H4 (cell line): ENCODE results near the gene P2RX2. TPM values are rescaled to one million over a fixed set of nuclear protein-coding genes. Genes with fewer than 3 reads are reported as not detected.

Experiments used
- DNase-seq: peaks from one replicate; pipeline ENCODE4 v3.0.0-alpha.2; 2015; ENCODE audit warnings: low spot score
- total RNA-seq: library from RNA; depleted of rRNA; stranded (reverse); fragments of >200 nt; shearing (Covaris generic); gene quantifications from 2 replicates; pipeline ENCODE4 v1.2.3, GENCODE V29; 2014; rRNA removed

P2RX2 gene
- not detected in 2 replicates for total RNA-seq

DNA sequence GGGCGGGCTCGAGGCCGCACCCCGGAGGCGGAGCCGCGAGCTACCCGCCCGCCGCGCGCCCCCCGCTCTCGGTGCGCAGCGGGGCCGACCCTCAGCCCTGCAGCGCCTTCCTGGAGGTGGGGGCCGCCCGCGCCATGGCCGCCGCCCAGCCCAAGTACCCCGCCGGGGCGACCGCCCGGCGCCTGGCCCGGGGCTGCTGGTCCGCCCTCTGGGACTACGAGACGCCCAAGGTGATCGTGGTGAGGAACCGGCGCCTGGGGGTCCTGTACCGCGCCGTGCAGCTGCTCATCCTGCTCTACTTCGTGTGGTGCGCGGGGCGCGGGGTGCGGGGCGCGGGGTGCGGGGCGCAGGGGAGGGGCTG lies at the start of gene P2RX2:
TSS of gene P2RX2 (plus strand) at position 94 of the 361 bp plus-strand sequence. CDS start at position 135, 41 bp downstream.
- no peak for DNase-seq

DNA sequence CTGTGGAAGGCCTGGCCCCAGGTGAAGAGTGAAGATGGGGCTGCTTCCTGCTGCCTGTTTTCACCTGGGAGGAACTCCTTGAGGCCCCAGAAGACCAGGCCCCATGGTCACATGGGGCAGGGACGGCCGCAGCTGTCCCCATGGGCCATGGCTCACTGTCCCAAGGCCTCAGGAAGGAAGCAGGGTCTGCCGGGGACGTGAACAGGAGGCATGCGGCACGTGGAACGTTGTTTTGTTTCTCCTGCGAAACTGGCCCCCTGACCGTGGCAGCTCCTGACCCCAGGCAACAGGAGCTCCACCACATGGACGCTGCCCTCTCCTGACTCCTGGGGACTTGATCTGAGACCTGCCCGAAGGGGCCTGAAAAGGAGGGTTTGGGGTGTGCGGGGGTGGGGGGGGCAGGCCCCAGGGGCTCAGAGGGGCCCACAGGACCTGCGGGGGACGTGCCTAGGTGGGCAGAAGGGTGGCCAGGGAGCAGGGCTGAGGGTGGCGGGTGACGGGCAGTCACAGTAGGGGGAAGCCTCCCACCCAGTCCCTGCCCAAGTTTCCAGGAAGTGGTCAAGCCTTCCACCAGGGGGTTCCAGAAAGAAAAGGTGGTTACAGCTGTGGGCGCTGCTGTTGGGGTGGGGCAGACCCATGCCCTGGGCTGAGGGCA lies 49.6 kb upstream of the P2RX2 start:
- DNase-seq: no peak

GRCh38 chr12:132569856-132570480 lies 48.6 kb upstream of the P2RX2 start:
- DNase-seq: no peak

DNA sequence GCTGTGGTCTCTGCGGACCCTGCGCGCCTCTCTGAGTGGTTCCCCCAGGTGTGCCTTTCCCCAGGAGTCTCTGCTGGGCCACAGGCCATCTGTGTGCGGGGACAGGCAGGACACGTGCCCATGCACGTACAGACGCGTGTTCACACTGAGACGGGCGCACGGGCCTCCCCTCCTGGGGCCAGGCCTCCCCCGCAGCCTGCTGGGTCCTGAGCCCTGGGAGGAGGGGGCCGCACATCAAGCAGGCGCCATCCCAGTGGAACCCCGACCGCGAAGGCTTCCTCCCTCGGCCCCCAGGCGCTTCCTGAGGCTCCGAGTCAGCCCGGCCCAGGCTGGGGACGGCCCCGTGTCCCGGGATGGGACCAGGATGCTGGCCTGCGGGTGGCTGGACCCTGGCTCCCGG lies 47.9 kb upstream of the P2RX2 start:
- DNase-seq: no peak

- no peak for DNase-seq
Measured at GRCh38 chr12:132571051-132571450, 47.5 kb upstream of the P2RX2 start.

DNA sequence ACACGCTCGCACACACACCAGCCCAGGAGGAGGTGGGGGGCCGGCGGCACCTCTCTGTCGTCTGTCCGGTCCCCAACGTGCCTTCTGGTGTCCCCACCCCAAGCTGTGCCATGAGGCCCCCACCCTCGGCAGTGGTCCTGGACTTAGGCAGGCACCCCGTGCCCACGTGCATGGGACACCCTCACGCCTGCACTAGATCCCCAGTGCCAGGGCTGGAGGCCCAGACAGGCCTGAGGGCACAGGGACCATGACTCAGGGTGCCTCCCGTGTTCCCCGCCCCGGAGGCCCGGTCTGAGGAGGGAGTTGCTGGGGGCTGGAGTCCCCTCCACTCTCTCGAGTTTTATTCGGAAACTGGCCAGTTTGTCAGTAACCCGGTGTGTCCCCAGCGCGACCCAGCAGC lies 47.0 kb upstream of the P2RX2 start:
- DNase-seq: no peak

DNA sequence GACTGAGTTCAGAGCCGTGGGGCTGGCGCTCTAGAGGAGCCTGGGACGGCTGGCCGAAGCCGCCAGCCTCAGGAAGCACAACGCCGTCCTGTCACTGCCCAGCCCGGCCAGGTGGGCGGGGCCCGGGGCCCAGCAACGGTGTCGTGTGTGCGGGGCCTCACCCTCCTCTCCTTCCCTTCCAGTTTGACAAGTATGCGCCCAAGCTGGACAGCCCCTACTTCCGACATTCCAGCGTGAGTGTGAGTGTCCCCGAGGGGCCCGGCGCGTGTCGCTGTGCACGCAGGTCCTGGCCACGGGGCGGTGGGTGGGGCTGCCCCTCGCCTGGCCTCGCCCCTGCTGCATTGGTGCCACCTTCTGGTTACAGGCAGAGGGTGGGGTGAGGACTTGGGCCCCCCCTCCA lies 46.5 kb upstream of the P2RX2 start:
- no peak for DNase-seq

DNA sequence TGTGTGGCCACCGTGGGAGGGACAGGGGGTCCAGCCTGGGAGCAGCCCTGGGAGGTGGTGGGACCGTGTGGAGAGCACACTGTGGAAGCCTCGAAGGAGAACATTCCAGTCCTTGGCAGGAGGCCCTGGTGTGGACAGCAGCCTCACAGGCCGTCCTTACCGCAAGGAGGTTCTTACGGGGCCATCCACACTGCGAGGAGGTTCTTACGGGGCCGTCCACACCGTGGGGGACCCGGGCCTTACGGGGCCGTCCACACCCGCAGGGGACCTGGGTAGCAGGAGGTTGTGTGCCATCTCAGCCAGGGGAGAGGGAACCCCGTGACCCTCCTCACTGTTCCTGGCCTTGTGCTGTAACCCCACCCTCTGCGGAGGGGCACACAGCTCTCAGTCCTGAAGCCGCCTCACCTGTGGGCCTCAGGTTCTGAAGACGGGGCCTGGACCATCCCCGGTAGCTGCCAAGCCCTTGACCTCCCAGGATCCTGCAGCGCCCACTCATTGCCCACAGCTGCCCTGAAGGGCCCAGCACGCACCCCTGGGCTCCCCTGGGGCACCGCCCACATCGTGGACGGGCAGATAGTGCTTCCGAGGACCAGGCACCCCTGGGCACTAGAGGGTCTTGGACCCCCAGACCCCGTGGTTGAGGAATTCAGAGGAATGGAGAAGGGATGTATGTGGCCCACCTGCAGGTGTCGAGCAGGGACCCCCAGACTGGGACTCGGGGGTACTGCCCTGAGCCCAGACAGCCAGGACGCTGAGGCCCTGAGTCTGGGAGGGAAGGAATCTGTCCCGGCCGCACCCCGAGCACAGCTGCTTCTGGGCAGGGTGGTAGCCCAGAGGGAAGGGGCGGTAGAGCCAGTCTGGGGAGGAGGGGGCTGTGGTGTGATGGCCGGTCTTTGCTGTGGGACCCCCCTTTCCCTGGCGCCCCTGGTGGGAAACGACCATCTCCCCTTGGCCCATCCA lies 45.5 kb upstream of the P2RX2 start:
- DNase-seq: no peak

DNA sequence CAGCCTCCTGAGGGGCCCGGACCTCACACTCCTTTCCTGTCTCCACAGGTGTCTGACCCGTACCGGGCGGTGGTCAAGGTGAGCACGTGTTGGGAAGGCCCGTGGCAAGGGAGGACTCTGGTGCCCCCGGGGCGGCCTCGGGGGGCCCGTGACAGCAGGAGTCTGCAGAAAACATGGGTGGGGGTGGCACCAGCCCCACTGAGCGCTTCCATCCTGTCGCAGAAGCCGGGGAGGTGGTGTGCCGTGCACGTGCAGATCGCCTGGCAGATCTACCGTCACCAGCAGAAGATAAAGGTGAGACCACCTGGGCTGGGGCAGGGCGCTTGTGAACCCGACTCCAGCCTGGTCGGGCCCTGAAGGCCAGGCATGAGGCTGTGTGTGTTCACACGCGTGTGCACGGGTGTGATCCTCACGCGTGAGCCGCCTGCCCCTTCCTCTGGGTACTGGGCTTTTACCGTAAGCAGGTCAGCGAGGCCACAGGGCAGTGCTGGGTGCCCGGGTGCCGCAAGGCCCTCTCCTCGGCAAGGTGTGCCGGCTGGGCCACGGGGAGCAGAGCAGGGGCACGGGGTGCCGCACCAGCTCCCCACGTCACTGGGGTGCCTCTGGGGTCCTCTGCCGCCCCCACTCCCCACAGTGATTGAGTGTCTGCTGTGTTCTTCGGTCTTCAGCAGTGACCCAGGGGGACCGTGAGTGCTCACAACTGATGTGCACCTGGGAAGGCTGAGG lies 44.1 kb upstream of the P2RX2 start:
- DNase-seq: no peak

- DNase-seq: no peak
Measured at GRCh38 chr12:132575661-132576060, 42.9 kb upstream of the P2RX2 start.

DNA sequence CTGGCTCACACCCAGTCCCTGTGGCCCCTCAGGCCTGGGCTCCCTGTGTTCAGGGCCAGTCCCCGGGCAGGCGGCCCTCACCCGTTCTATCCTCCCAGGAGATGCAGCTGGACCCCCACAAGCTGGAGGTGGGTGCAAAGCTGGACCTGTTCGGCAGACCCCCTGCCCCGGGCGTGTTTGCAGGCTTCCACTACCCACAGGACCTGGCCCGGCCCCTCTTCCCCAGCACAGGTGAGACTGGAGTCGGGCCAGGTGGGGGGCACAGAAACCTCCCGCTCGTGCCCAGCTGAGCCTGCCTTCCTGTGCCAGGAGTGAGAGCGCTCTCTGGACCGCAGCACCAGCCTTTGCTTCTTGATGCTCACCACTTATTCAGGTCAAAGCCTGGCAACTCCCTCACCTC lies 41.9 kb upstream of the P2RX2 start:
- DNase-seq: no peak

DNA sequence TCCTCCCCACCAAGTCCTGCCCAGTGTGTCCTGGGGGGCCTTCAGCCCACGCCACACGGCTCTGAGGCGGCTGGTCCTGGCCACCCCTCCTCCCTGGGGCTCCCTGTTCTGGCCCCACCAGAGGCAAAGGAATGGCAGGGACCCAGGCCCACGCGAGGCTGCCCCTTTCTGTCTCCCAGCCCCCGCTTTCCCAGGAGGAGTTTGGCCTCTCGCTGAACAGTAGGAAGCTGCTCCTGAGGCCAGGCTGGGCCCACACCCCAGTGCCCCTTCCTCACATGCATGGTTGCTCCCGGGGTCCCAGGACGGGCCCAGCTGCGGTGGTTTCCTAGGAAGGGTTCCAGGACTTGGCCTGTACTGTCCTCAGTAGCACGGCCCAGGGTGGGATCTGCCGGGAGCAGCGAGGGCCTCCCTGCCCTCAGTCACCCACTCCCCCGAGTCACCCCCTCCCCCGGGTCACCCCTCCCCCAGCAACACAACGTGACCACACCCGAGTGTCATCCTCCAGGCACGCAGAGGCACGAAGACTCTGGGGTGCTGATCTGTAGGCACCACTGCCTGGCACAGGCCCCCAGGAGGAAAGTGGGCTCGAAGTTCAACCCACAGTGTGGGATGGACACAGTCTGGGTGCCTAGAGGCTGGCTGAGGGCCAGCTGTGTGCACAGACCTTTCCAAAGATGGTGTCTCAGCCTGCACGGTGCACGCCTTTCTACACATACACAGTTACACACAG lies 41.2 kb upstream of the P2RX2 start:
- DNase-seq: no peak

DNA sequence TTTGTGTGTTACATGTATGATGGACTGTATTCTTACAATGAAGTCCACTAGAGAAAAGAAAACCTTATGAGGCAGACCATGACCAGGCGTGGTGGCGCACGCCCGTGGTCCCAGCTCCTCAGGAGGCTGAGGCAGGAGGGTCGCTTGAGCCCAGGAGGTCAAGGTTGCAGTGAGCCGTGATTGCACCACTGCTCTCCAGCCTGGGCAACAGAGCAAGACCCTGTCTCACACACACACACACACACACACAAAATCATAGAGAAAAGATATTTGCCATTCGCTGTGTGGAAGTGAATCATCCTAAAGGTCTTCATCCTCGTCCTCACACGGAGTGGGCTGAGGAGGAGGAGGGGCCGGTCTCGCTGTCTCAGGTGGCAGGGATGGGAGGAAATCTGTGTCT lies 40.5 kb upstream of the P2RX2 start:
- DNase-seq: no peak

DNA sequence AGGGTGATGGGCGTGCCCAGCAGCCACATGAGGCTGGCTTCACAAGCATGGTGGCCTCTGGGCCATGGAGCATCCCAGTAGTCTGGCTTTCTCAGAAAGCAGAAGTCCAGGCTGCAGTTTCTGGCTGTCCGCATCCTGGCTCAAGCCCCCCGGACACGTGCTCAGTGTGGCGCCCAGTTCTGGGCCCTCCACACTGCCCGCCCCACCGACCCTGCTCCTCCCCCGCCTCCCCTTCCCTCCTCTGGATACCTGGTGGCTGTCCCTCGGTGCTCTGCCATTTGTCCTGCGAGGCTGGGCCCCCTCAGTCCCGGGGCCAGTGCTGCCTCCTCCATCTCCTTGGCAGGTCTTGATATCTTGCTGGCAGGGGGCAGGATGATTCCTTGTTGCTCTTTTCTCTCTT lies 39.8 kb upstream of the P2RX2 start:
- DNase-seq: no peak

- no peak for DNase-seq
Measured at GRCh38 chr12:132579744-132580143, 38.8 kb upstream of the P2RX2 start.

DNA sequence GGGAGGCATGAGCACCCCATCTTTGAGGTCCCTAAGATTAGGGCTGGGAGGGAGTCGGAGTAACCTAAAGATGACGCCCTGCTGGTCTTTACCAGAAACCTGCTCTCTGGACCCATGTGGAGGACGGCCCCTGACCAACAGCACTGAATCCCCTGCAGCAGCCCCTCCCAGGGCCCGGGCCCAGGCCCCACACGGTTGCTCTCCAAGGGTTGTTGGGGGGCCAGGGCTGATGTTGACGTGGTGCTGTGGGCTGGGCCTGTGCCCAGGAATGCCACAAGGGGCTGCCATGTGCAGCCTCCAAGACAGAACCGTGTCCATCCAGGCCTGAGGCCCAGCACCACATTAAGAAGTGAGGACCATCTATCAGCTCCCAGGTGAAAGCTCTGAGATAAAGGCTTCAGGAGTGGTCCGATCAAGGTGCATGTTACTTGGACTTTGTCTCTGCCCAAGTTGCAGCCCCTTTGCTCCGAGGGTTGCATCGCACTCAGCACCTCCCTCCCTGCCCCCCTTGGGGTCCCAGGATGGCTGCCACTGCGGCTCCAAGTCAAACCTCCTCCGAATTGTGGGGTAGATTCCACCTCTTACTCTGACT lies 37.8 kb upstream of the P2RX2 start:
- DNase-seq: no peak

GRCh38 chr12:132581348-132582057 lies 37.1 kb upstream of the P2RX2 start:
- no peak for DNase-seq

- no peak for DNase-seq
Measured at GRCh38 chr12:132582058-132582420, 36.5 kb upstream of the P2RX2 start.

- DNase-seq: no peak
Measured at GRCh38 chr12:132582582-132583410, 35.8 kb upstream of the P2RX2 start.

DNA sequence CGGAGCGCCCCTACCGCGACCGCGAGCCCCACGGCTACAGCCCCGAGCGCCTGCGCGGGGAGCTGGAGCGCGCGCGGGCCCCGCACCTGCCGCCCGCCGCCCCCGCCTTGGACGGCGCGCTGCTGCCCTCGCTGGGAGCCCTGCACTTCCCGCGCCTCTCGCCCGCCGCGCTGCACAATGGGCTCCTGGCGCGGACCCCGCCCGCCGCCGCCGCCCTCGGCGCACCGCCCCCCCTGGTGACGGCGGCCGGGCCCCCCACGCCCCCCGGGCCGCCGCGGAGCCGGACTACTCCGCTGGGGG lies 35.2 kb upstream of the P2RX2 start:
- DNase-seq: no peak
